Tibial artery (tissue), 4 donors: ENCODE measurements around the gene ZDHHC20.
A peak's percentile ranks its signal among the peaks of the same experiment; 100 is the strongest.

Experiments used
- DNase-seq, 2 donors: peaks; one replicate each; pipeline ENCODE4 v3.0.0-alpha.2; 2019
- H3K27ac ChIP-seq, 2 donors: fragments of 200-600 bp; sonication (generic) in 1 of 2; 1 replicate in 1 of 2; 2 replicates in 1 of 2; pipeline ENCODE4 v1.5.1; 2018 to 2019; ENCODE audit warnings: mild to moderate bottlenecking in 1 of 2
- H3K27me3 ChIP-seq, 2 donors: fragments of 200-600 bp; sonication (generic) in 1 of 2; one replicate each; pipeline versions ENCODE4 v1.5.1 to v1.6.0; 2016 to 2019
- H3K36me3 ChIP-seq, 3 donors: fragments of 200-600 bp; sonication (generic) in 2 of 3; one replicate each; pipeline ENCODE4 v1.5.1; 2016 to 2019; ENCODE audit warnings: mild to moderate bottlenecking in 2 of 3
- H3K4me1 ChIP-seq, 4 donors: fragments of 200-600 bp; sonication (generic) in 2 of 4; 1 replicate in 3 of 4; 2 replicates in 1 of 4; pipeline ENCODE4 v1.5.1; 2016 to 2019
- H3K4me3 ChIP-seq, 2 donors: fragments of 200-600 bp; sonication (generic) in 1 of 2; 1 replicate in 1 of 2; 2 replicates in 1 of 2; pipeline ENCODE4 v1.5.1; 2018 to 2019; ENCODE audit warnings: mild to moderate bottlenecking in 2 of 2
- H3K9me3 ChIP-seq, 3 donors: fragments of 200-600 bp; sonication (generic) in 1 of 3; one replicate each; pipeline ENCODE4 v1.5.1; 2016 to 2019
- CTCF ChIP-seq, 2 experiments: fragments of 200-600 bp in 1 of 2; fragments of 450-650 bp in 1 of 2; IDR thresholded peaks; one replicate each; pipeline ENCODE4 v1.5.1; 2017 to 2019; ENCODE audit warnings: antibody characterized with exemption in 2 of 2, mild to moderate bottlenecking in 1 of 2, moderate library complexity in 1 of 2
- intact Hi-C: fragments of 100-400 bp; cut with DNase I; formaldehyde crosslinking; loops from one replicate; pipeline ENCODE4 v1.15.0; 2023; ENCODE audit warnings: low total_unique reads

Gene ZDHHC20

GRCh38 chr13:21436582-21436981, 22.5 kb downstream of the ZDHHC20 start:
- DNase-seq: no peak
- Histone ChIP-seq H3K9me3 (peaks cover 0 to 10% (median 0%) of the 10 kb centered on the region in 3 donors), H3K27me3 (no peaks in the 10 kb centered on the region), H3K4me3 (no peak overlapping the region), H3K4me1 (peaks cover 0 to 8% (median 5%) of the 10 kb centered on the region in 4 donors), H3K27ac (no peak overlapping the region), H3K36me3 (no peaks in the 10 kb centered on the region)
- intact Hi-C loops: no loop called here
- TF ChIP-seq CTCF (IDR thresholded peaks at IDR 0.05): no peak

- H3K36me3 ChIP-seq: no peaks in the 10 kb centered on the region
- peak; percentile 68 to 69 for DNase-seq
- H3K9me3 ChIP-seq: peaks cover 0 to 10% (median 0%) of the 10 kb centered on the region in 3 donors
- H3K27me3 ChIP-seq: no peaks in the 10 kb centered on the region
- intact Hi-C loops: no loop called here
- no peak overlapping the region for H3K27ac ChIP-seq
- H3K4me1 ChIP-seq: peaks cover 0 to 8% (median 5%) of the 10 kb centered on the region in 4 donors
- TF ChIP-seq CTCF (IDR thresholded peaks at IDR 0.05): no peak
- no peak overlapping the region for H3K4me3 ChIP-seq
Observed at GRCh38 chr13:21435687-21436151, 23.4 kb downstream of the ZDHHC20 start.

GRCh38 chr13:21435231-21435630, 23.9 kb downstream of the ZDHHC20 start:
- H3K9me3 ChIP-seq: peaks cover 0 to 10% (median 0%) of the 10 kb centered on the region in 3 donors
- intact Hi-C loops: no loop called here

GRCh38 chr13:21434588-21434987, 24.5 kb downstream of the ZDHHC20 start:
- Histone ChIP-seq H3K4me3 (no peak overlapping the region), H3K4me1 (peaks cover 0 to 8% (median 5%) of the 10 kb centered on the region in 4 donors), H3K27ac (no peak overlapping the region), H3K9me3 (peaks cover 0 to 14% (median 0%) of the 10 kb centered on the region in 3 donors), H3K27me3 (no peaks in the 10 kb centered on the region), H3K36me3 (no peaks in the 10 kb centered on the region)
- intact Hi-C loops: no loop called here
- DNase-seq: no peak
- no peak for TF ChIP-seq CTCF (IDR thresholded peaks at IDR 0.05)

More at GRCh38 chr13:21435231-21435630, 23.9 kb downstream of the ZDHHC20 start:
- Histone ChIP-seq H3K4me1 (peaks cover 0 to 8% (median 5%) of the 10 kb centered on the region in 4 donors), H3K36me3 (no peaks in the 10 kb centered on the region), H3K4me3 (no peak overlapping the region), H3K27ac (no peak overlapping the region), H3K27me3 (no peaks in the 10 kb centered on the region)
- no peak for TF ChIP-seq CTCF (IDR thresholded peaks at IDR 0.05)
- no peak for DNase-seq

- no peak for DNase-seq
- Histone ChIP-seq H3K9me3 (peaks cover 0 to 19% (median 0%) of the 10 kb centered on the region in 3 donors), H3K4me1 (no peaks in the 10 kb centered on the region), H3K27me3 (no peaks in the 10 kb centered on the region), H3K27ac (no peak overlapping the region), H3K36me3 (no peaks in the 10 kb centered on the region), H3K4me3 (no peak overlapping the region)
- intact Hi-C loops: no loop called here
- TF ChIP-seq CTCF (IDR thresholded peaks at IDR 0.05): no peak
Observed at GRCh38 chr13:21429211-21429610, 29.9 kb downstream of the ZDHHC20 start.

GRCh38 chr13:21427741-21428140, 31.4 kb downstream of the ZDHHC20 start:
- Histone ChIP-seq H3K36me3 (no peaks in the 10 kb centered on the region), H3K9me3 (peaks cover 0 to 19% (median 0%) of the 10 kb centered on the region in 3 donors), H3K4me3 (no peak overlapping the region), H3K27ac (no peak overlapping the region), H3K27me3 (no peaks in the 10 kb centered on the region), H3K4me1 (no peaks in the 10 kb centered on the region)
- intact Hi-C loops: no loop called here
- no peak for TF ChIP-seq CTCF (IDR thresholded peaks at IDR 0.05)
- no peak for DNase-seq
